Measurements from ENCODE around the gene CPE. TPM values are rescaled to one million over a fixed set of nuclear protein-coding genes. Genes with fewer than 3 reads are reported as not detected.

Gene CPE
- total and polyA plus RNA-seq, 10 of the 15 experiments (the other 5 are each of a cell fraction or from before 2014, with no cell fraction given): 0.05 to 0.14 TPM; not detected in 8

DNA sequence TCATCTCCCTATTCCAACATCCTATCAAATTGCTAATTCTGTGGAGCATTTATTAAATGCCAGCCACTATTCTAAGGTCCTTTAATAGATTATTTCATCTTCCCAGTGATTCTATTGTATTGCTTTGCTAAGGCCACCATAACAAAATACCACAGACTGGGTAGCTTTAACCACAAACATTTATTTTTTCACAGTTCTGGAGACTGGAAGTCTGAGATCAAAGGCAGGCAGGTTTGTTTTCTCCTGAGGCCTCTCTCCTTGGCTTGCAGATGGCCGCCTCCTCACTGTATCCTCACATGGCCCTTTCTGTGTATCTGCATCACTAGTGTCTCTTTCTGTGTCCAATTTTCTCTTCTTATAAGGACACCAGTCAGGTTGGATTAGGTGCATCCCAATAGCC, 64.5 kb downstream of the CPE start:
- ChIA-PET POLR2A (no interaction called here), CTCF (no interaction called here), SMC1A (ENCODE audit: uncharacterized antibody, unreplicated experiment) (no interaction called here), RAD21 (ENCODE audit: unreplicated experiment) (no interaction called here)
- H3K79me2 ChIP-seq (ENCODE audit: control insufficient read depth, insufficient read depth, low read length): no peaks in the 10 kb centered on the region
- H3K27ac ChIP-seq (ENCODE audit: control insufficient read depth, insufficient read depth): no peak overlapping the region
- in situ Hi-C loops (cut with MboI): no loop called here
- FAIRE-seq: no peak
- H3K4me1 ChIP-seq (ENCODE audit: control insufficient read depth, insufficient read depth, low read length): no peaks in the 10 kb centered on the region
- no peak for DNase-seq (ENCODE audit: low read depth, low spot score)
- H2AFZ ChIP-seq (ENCODE audit: control insufficient read depth, low read depth, low read length): no peak overlapping the region
- ATAC-seq: no peak
- H3K4me2 ChIP-seq (ENCODE audit: control insufficient read depth, insufficient read depth): no peak overlapping the region
- BruUV-seq (replicated peaks): no TSS peak
- 65% methylated on average over 1 of the region's 1 CpG for WGBS (ENCODE audit: insufficient coverage, insufficient replicate concordance, low lambda C conversion rate, missing lambda C conversion rate)
- no peaks in the 10 kb centered on the region for H3K27me3 ChIP-seq (replicated peaks in 1 of 2; ENCODE audit: control insufficient read depth in 2 of 2, insufficient read depth in 2 of 2, low read length in 1 of 2)
- no peaks in the 10 kb centered on the region for H4K20me1 ChIP-seq (ENCODE audit: control insufficient read depth, insufficient read depth)
- H3K36me3 ChIP-seq (ENCODE audit: control insufficient read depth in 2 of 2, insufficient read depth in 2 of 2, low read length in 1 of 2): no peaks in the 10 kb centered on the region
- no peak overlapping the region for H3K4me3 ChIP-seq
- no peak overlapping the region for H3K9ac ChIP-seq (ENCODE audit: control insufficient read depth, insufficient read depth, low read length)
- H3K9me3 ChIP-seq (replicated peaks; ENCODE audit: control insufficient read depth, insufficient read depth, low read length): no peaks in the 10 kb centered on the region
- intact Hi-C loops (cut with micrococcal nuclease; ENCODE audit: unreplicated experiment): no loop called here
- TF ChIP-seq WRNIP1 (IDR thresholded peaks at IDR 0.05; ENCODE audit: borderline replicate concordance, low read depth, low read length) (no peak), MYB (IDR thresholded peaks at IDR 0.05; ENCODE audit: borderline replicate concordance, low read depth, low read length) (no peak), SRF (IDR thresholded peaks at IDR 0.05; ENCODE audit: low read depth in 2 of 2, low read length in 2 of 2) (no peak), ZNF622 (IDR thresholded peaks at IDR 0.05) (no peak), STAT3 (IDR thresholded peaks at IDR 0.05; ENCODE audit: low read depth, low read length) (no peak), TCF12 (IDR thresholded peaks at IDR 0.05; ENCODE audit: low read depth, low read length) (no peak), NFYB (IDR thresholded peaks at IDR 0.05; ENCODE audit: insufficient read depth, low read depth, low read length) (no peak), SMARCA5 (IDR thresholded peaks at IDR 0.05) (no peak), CBFB (IDR thresholded peaks at IDR 0.05; ENCODE audit: low read depth) (no peak), CREB1 (IDR thresholded peaks at IDR 0.05; ENCODE audit: low read depth) (no peak), PRDM15 (CRISPR knock-in tag; IDR thresholded peaks at IDR 0.05) (no peak), GATAD2B (conservative IDR thresholded peaks at IDR 0.05; ENCODE audit: low read depth) (no peak), SIN3A (IDR thresholded peaks at IDR 0.05; ENCODE audit: low read depth, low read length) (no peak), TBL1XR1 (IDR thresholded peaks at IDR 0.05; ENCODE audit: low read depth, low read length) (no peak), MYC (IDR thresholded peaks at IDR 0.05; ENCODE audit: insufficient read depth, insufficient read length, insufficient replicate concordance, low read length, severe bottlenecking) (no peak)
- TF ChIP-seq, protein P1, sequence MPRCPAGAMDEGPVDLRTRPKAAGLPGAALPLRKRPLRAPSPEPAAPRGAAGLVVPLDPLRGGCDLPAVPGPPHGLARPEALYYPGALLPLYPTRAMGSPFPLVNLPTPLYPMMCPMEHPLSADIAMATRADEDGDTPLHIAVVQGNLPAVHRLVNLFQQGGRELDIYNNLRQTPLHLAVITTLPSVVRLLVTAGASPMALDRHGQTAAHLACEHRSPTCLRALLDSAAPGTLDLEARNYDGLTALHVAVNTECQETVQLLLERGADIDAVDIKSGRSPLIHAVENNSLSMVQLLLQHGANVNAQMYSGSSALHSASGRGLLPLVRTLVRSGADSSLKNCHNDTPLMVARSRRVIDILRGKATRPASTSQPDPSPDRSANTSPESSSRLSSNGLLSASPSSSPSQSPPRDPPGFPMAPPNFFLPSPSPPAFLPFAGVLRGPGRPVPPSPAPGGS (IDR thresholded peaks at IDR 0.05; ENCODE audit: borderline replicate concordance, insufficient read depth, low read depth, low read length, poor library complexity, severe bottlenecking): no peak
- TF ChIP-seq, protein P2, sequence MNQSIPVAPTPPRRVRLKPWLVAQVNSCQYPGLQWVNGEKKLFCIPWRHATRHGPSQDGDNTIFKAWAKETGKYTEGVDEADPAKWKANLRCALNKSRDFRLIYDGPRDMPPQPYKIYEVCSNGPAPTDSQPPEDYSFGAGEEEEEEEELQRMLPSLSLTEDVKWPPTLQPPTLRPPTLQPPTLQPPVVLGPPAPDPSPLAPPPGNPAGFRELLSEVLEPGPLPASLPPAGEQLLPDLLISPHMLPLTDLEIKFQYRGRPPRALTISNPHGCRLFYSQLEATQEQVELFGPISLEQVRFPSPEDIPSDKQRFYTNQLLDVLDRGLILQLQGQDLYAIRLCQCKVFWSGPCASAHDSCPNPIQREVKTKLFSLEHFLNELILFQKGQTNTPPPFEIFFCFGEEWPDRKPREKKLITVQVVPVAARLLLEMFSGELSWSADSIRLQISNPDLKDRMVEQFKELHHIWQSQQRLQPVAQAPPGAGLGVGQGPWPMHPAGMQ (IDR thresholded peaks at IDR 0.05; ENCODE audit: borderline replicate concordance): no peak
- TF ChIP-seq, protein P3, sequence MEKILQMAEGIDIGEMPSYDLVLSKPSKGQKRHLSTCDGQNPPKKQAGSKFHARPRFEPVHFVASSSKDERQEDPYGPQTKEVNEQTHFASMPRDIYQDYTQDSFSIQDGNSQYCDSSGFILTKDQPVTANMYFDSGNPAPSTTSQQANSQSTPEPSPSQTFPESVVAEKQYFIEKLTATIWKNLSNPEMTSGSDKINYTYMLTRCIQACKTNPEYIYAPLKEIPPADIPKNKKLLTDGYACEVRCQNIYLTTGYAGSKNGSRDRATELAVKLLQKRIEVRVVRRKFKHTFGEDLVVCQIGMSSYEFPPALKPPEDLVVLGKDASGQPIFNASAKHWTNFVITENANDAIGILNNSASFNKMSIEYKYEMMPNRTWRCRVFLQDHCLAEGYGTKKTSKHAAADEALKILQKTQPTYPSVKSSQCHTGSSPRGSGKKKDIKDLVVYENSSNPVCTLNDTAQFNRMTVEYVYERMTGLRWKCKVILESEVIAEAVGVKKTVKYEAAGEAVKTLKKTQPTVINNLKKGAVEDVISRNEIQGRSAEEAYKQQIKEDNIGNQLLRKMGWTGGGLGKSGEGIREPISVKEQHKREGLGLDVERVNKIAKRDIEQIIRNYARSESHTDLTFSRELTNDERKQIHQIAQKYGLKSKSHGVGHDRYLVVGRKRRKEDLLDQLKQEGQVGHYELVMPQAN (conservative IDR thresholded peaks at IDR 0.05): no peak

All from GM12878 (cell line).